Loucy (cell line): ENCODE data around the gene FRAT1.

Experiments used
- H2AFZ ChIP-seq: fragments of 200-600 bp; sonication (generic); 2 replicates; pipeline ENCODE4 v1.6.0; 2016; ENCODE audit warnings: antibody characterized with exemption, mild to moderate bottlenecking, low read length, moderate library complexity
- H3F3A ChIP-seq: fragments of 200-600 bp; 2 replicates; pipeline ENCODE4 v1.6.0; 2016; ENCODE audit warnings: antibody characterized with exemption, low read depth, mild to moderate bottlenecking
- H3K27me3 ChIP-seq: fragments of 200-600 bp; sonication (generic); 2 replicates; pipeline ENCODE4 v1.6.1; 2014; ENCODE audit warnings: low read length, mild to moderate bottlenecking; ENCODE audit not compliant: insufficient read depth, poor library complexity, severe bottlenecking
- H3K36me3 ChIP-seq: fragments of 200-600 bp; sonication (generic); 2 replicates; pipeline ENCODE4 v1.6.1; 2016; ENCODE audit warnings: low read length; ENCODE audit not compliant: insufficient read depth
- H3K4me1 ChIP-seq: fragments of 200-600 bp; sonication (generic); 2 replicates; pipeline ENCODE4 v1.5.1; 2014; ENCODE audit warnings: low read length, mild to moderate bottlenecking; ENCODE audit not compliant: insufficient read depth, poor library complexity, severe bottlenecking
- H3K4me2 ChIP-seq: fragments of 200-600 bp; sonication (generic); 2 replicates; pipeline ENCODE4 v1.6.0; 2014; ENCODE audit warnings: antibody characterized with exemption, low read length, low read depth, mild to moderate bottlenecking; ENCODE audit not compliant: poor library complexity, severe bottlenecking
- H3K4me3 ChIP-seq: fragments of 200-600 bp; sonication (generic); 2 replicates; pipeline ENCODE4 v1.5.1; 2014; ENCODE audit warnings: low read length, mild to moderate bottlenecking, mixed read lengths; ENCODE audit not compliant: poor library complexity, severe bottlenecking
- H3K79me2 ChIP-seq: fragments of 200-600 bp; sonication (generic); 2 replicates; pipeline ENCODE4 v1.6.1; 2014; ENCODE audit warnings: low read length; ENCODE audit not compliant: insufficient read depth
- H3K9ac ChIP-seq: fragments of 200-600 bp; sonication (generic); 2 replicates; pipeline ENCODE4 v1.6.0; 2014; ENCODE audit warnings: mild to moderate bottlenecking, low read depth, low read length, moderate library complexity; ENCODE audit not compliant: poor library complexity, severe bottlenecking
- H3K9me2 ChIP-seq: fragments of 200-600 bp; sonication (generic); replicated peaks from 2 replicates; pipeline ENCODE4 v1.6.1; 2016; ENCODE audit warnings: low read depth, low read length, mixed read lengths
- H3K9me3 ChIP-seq: fragments of 200-600 bp; sonication (generic); 2 replicates; pipeline ENCODE4 v1.6.1; 2014; ENCODE audit warnings: mild to moderate bottlenecking, antibody characterized with exemption, low read length, low read depth; ENCODE audit not compliant: insufficient read depth
- H4K20me1 ChIP-seq: fragments of 200-600 bp; sonication (generic); 2 replicates; pipeline ENCODE4 v1.6.0; 2014; ENCODE audit warnings: antibody characterized with exemption, low read length, mild to moderate bottlenecking; ENCODE audit not compliant: insufficient read depth, poor library complexity, severe bottlenecking
- CTCF ChIP-seq: fragments of 200-600 bp; sonication (generic); conservative IDR thresholded peaks from 2 replicates; pipeline ENCODE4 v1.5.1; 2014; ENCODE audit warnings: mild to moderate bottlenecking, antibody characterized with exemption, low read length
- EZH2phosphoT487 ChIP-seq: fragments of 200-600 bp; IDR thresholded peaks from 2 replicates; pipeline ENCODE4 v1.6.1; 2018; ENCODE audit warnings: antibody characterized with exemption, mild to moderate bottlenecking, moderate library complexity, borderline replicate concordance

FRAT1 gene

GRCh38 chr10:97336006-97336405 is 16.9 kb downstream of the FRAT1 start:
- Histone ChIP-seq H3K9me2 (no peaks in the 10 kb centered on the region), H3K27me3 (no peaks in the 10 kb centered on the region), H3F3A (no peaks in the 10 kb centered on the region), H3K36me3 (no peaks in the 10 kb centered on the region), H3K79me2 (peaks cover 30% of the 10 kb centered on the region), H3K9me3 (no peaks in the 10 kb centered on the region), H3K9ac (no peak overlapping the region), H3K4me1 (peaks cover 25% of the 10 kb centered on the region), H3K4me3 (no peak overlapping the region), H3K4me2 (no peak overlapping the region), H4K20me1 (peaks cover 28% of the 10 kb centered on the region), H2AFZ (no peak overlapping the region)
- TF ChIP-seq EZH2phosphoT487 (no peak), CTCF (no peak)

- H2AFZ ChIP-seq: no peak overlapping the region
- H3K4me2 ChIP-seq: no peak overlapping the region
- peaks cover 26% of the 10 kb centered on the region for H3K79me2 ChIP-seq
- H3K36me3 ChIP-seq: no peaks in the 10 kb centered on the region
- TF ChIP-seq CTCF (no peak), EZH2phosphoT487 (no peak)
- peaks cover 21% of the 10 kb centered on the region for H3K4me1 ChIP-seq
- no peaks in the 10 kb centered on the region for H3K9me3 ChIP-seq
- H3K9me2 ChIP-seq: no peaks in the 10 kb centered on the region
- no peaks in the 10 kb centered on the region for H3K27me3 ChIP-seq
- H3F3A ChIP-seq: no peaks in the 10 kb centered on the region
- no peak overlapping the region for H3K9ac ChIP-seq
- peaks cover 24% of the 10 kb centered on the region for H4K20me1 ChIP-seq
- H3K4me3 ChIP-seq: no peak overlapping the region
Measured at GRCh38 chr10:97336446-97336845, 17.4 kb downstream of the FRAT1 start.

GRCh38 chr10:97336942-97337831 is 18.1 kb downstream of the FRAT1 start:
- peaks cover 15% of the 10 kb centered on the region for H3K4me1 ChIP-seq

More at GRCh38 chr10:97336942-97337831, 18.1 kb downstream of the FRAT1 start:
- H3K4me2 ChIP-seq: no peak overlapping the region
- H2AFZ ChIP-seq: no peak overlapping the region
- no peaks in the 10 kb centered on the region for H3F3A ChIP-seq
- H3K36me3 ChIP-seq: no peaks in the 10 kb centered on the region
- H3K79me2 ChIP-seq: peaks cover 18% of the 10 kb centered on the region
- no peak overlapping the region for H3K9ac ChIP-seq
- no peaks in the 10 kb centered on the region for H3K27me3 ChIP-seq
- H3K9me3 ChIP-seq: no peaks in the 10 kb centered on the region
- no peaks in the 10 kb centered on the region for H3K9me2 ChIP-seq
- peaks cover 18% of the 10 kb centered on the region for H4K20me1 ChIP-seq
- H3K4me3 ChIP-seq: no peak overlapping the region
- no peak for TF ChIP-seq CTCF
- TF ChIP-seq EZH2phosphoT487: no peak
